Stimulated activated CD4-positive, alpha-beta T cell treated with anti-CD3 and anti-CD28 coated beads, Interleukin-1b, Interleukin-23, amount 100 ng/mL, for 1 hour (primary cell): ENCODE measurements around the gene ELMO1.
A peak's percentile ranks its signal among the peaks of the same experiment; 100 is the strongest.

Source experiments
- DNase-seq, 2 donors: peaks; one replicate each; pipeline ENCODE4 v3.0.0-alpha.2; 2020; ENCODE audit warnings: low read depth in 2 of 2

Gene ELMO1

DNA sequence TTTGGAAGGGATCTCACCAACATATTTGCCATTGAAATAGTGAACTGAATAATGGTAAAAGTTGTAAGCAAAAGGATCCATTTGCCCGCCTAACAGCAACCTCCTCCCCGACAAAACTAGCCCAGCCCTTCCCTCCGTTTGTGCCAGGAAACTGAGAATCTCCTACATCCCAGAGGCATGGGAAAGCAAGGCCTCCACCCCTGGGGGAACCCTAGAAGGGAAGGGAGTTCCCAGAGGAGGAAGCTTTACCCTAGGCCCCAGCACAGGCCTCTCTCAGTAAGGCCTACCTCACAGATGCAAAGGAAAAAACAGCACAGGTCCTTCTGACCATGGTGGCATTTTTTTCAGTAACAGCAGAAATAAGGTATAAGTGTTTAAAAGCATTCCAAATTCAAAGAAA lies 229.7 kb downstream of the ELMO1 start:
- DNase-seq, result no peak

GRCh38 chr7:37216923-37217322 lies 231.7 kb downstream of the ELMO1 start:
- no peak for DNase-seq

- no peak for DNase-seq
These were observed 232.4 kb downstream of the ELMO1 start for GRCh38 chr7:37216156-37216852.

DNA sequence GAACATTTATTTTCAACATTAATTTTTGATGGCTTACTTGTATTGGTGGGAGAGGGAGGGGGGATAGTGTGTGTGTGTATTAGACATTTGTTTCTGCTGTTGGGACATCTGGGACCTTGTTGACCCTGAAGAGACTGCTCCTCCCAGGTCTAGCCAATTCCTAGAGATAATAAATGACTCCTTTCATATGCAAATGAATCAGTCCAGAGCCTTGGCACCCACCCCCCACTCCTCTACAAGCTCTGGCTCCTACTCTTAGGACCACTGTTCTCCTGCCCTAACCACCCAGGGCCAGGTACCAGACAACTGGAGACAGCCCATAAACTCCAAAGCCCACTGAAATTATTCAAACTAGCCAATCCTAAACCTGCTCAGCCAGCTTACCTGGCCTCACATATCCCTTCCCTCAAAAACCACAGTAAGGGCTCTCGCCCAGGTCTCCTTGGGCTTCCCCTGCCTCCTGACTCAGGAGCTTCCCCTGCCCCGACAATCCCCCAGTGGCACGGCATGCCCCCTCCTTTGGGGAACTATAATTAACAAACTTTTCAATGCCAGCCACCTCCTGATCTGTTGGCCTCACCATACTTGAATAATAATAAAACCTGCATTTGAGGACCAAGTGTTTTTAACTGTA lies 233.3 kb downstream of the ELMO1 start:
- no peak for DNase-seq

- DNase-seq, result no peak
These were observed 236.1 kb downstream of the ELMO1 start for GRCh38 chr7:37212556-37212955.

DNA sequence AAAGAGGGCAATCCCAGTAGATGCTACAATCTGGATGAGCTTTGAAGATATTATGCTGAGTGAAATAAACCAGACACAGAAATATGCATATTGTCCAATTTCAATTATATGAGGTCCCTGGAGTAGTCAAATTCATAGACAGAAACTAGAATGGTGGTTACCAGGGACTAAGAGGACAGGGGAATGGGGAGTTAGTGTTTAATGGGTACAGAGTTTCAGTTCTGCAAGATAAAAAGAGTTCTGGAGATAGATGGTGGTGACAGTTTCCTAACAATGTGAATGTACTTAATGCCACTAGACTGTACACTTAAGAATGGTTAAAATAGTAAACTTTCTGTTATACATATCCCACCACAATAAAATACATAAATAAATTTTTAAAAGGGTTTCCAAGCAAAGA lies 236.6 kb downstream of the ELMO1 start:
- no peak for DNase-seq

- DNase-seq, result no peak
These were observed 237.4 kb downstream of the ELMO1 start for GRCh38 chr7:37211097-37211880.

DNA sequence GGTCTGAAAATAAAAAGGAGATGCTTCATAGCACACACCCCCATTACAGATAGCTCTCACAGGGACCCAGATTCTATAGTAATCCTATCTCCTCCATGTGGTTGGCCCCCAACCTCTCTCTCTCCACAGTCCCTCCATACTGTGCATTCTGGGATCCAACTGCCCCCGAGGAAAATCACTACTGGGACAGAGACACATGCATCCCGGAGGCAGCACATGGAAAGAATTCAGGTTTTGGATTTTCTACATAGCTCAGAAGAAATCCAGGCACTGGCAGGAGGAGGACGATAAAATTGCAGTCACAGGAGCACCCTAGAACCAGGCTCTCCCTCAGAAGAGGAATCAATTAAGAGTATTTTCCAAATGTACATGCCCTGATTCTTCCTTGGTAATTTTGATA lies 239.5 kb downstream of the ELMO1 start:
- DNase-seq, result no peak

GRCh38 chr7:37208528-37208927 lies 240.1 kb downstream of the ELMO1 start:
- DNase-seq, result no peak

DNA sequence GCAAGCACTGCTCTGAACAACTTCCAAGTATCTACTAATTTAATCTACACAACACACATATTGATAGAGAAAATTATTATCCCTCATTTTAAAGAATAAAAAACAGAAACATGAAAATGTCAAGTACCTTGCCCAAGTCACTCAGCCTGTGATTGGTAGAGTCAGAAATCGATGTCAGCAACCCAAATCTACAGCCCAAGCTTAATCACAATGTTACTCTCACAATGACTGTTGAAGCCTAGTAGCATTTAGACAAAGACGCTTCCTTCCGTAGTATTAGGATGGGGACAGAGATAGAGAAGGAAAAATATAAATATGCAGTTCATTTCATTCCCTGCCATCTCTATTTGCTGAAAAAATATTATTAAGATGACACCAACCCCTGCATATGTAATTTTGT lies 242.5 kb downstream of the ELMO1 start:
- no peak for DNase-seq

DNA sequence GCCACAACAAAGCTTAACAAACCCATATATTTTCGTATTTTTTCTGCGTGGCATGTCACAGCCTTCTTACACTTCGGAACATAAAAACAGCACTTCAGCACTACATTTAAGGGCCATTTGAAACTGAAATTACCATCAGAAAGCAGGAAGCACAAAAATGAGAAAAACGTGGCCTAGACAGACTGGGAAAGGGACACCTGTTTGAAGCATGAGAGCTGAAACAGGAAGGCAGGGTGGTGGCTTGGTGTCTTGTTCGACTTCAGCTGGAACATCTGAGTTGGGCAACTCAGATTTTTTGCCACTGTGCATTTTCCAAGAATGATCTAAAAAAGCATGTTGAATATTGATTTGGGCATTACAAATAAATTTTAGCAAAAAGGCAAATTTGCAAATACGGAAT lies 243.2 kb downstream of the ELMO1 start:
- no peak for DNase-seq

GRCh38 chr7:37201876-37202198 lies 246.8 kb downstream of the ELMO1 start:
- DNase-seq, result no peak

GRCh38 chr7:37201003-37201875 lies 247.4 kb downstream of the ELMO1 start:
- peak in 1 of 2 donors; percentile 12 for DNase-seq

DNA sequence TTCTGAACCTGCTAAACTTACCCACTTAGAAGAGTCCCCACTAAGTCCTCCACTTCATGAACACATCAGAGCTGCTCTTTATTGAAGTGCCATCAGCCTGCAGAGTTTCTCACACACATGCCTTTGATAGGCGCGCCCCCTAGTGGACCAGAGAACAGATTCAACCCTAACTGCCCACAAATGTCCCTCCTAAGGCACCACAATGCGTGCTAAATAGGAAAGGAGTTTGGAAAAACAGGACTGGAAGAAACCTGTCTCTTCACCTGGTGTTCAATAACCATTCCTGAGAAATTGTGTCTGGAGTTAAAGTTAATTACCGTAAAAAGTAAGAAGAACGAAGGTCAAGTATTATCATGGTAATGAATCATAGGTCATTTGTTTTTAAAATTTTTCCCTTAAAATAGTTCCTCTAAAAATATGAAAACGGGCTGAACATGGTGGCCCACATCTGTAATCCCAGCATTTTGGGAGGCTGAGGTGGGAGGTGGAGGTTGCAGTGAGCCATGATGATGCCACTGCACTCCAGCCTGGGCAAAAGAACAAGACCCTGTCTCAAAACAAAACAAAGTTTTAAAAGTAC lies 249.7 kb downstream of the ELMO1 start:
- DNase-seq, result peak; percentile 32 to 64

DNA sequence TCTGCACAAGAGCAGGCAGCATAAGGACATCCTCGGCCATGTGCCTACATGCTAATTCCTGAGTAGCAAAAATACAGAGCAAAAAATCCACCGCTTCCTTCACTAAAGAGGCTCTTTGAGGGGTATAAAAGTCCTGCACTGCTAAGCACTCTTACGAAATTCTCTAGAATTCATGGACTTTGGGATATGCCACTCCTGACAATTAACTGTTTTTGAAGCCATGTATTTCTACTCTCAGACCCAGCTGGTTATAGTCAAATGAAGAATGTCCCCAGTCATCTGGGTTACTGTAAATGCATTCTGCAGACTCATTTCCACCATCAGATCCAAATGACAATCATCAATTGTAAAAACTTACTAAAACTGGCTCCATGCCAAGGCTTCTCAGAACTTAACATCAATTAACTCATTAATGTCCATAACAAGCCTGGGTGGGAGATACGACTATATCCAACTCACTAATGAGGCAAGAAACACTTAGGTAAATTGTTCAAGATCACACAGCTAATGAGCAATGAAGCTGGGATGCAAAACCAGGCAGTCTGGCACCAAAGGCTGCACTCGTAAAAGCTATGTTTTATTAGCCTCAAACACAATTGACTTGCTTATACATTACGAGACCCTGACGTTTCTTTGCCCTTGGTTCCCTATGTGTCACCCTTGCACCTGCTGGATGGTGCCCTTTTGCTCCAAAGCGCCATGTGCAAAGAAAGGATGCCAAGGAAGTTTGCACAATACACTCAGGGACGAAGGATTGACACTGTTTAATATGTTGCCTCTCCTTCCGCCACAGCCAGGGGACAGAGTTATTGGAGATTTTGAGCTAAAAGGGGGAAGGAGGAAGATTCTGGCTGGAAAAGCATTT lies 250.4 kb downstream of the ELMO1 start:
- DNase-seq, result no peak

DNA sequence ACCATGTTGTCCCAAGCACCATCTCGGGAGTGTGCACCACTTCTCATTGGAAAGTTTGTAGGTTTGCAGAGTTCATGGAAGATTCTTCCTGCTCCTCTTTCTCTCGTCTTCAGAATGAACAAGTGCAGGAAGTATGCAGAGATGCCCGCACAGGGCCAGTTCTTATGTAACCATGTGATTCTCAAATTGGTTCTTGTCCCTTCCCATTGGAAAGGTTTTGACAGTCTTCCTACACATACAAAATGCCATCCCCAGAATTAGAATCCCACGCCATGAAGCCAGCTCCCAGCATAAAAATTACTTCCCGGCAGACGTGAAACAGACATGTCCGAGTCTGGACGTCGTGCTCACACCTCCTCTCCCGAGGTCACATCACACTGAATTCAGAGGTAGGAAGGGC lies 251.6 kb downstream of the ELMO1 start:
- no peak for DNase-seq

- no peak for DNase-seq
These were observed 252.0 kb downstream of the ELMO1 start for GRCh38 chr7:37196676-37197075.

- no peak for DNase-seq
These were observed 253.3 kb downstream of the ELMO1 start for GRCh38 chr7:37195388-37195787.

GRCh38 chr7:37194943-37195342 lies 253.7 kb downstream of the ELMO1 start:
- DNase-seq, result no peak

- no peak for DNase-seq
These were observed 254.9 kb downstream of the ELMO1 start for GRCh38 chr7:37193775-37194135.
